Dedifferentiated amniotic fluid mesenchymal stem cell (primary cell): ENCODE results near the gene MYO1A.
"Not testable (repeated sequence)": the region's sequence is repeated elsewhere in the genome, so short reads cannot be mapped to it uniquely, and the experiment has no call there.

Experiments used
- DNase-seq: peaks from one replicate; pipeline ENCODE4 v3.0.0-alpha.2; 2016; ENCODE audit errors: extremely low spot score

Gene MYO1A

GRCh38 chr12:57048423-57049118 lies 1.4 kb downstream of the MYO1A start:
- DNase-seq, result no peak

DNA sequence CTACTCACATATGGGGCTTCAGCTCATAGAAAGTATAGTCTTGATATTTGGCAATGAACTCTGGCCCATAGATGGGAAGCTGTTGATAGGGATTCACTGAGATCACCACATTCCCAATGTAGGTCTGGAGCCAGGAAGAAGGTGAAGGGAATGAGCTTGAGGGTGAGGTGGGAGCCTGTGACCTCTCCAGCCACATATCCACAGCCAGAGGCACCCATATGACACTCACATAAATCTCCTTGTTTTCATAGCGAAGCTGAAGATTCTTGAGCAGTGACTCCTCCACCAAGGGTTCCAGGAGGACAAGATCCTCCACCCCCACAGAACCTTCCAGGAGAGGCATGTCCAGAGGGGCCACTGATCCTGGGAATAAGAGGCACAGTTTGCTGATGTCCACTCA lies 1.9 kb downstream of the MYO1A start:
- DNase-seq, result no peak

DNA sequence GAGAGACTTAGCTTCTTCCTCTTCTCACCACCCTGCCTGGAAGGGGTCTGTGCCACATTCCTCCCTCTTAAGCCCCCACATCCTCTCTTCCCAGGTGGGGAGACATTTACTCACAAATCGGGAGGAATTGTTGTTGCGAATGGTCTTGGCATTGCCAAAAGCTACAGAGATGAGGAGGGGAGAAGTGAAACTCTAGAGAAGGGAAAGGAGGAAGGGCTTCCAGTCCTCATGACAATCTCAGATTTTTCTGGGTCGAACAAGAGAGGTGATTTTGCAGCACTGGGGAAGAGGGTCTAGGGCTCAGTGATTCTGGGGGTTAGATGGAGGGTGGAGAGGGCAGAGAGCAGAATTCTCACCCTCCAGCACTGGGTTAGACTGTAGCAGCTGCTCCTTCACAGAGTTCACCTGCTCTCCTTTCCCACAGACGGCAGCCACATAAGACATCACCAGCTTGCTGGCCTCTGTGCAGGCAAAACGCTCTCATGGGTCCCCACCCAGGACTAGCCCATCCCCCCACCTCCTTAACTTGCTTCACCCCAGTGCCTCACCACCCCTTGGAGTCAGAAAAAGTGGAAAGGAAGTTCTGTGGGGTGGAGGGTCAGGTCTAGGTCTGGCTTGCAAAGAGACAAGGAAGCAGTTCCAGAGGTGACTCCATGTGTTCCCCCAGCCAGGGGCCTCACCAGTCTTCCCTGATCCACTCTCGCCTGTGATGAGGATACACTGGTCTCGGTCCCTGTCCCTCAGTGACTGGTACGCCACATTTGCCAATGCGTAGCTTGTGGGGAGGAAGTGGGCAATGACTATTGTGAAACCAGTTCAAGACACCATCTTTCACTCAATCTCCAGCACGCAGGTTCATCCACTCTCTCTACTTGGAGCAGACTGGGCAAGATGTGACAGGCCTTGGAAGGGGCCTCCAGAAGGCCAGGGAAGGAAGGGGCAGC lies 2.7 kb downstream of the MYO1A start:
- DNase-seq, result no peak

DNA sequence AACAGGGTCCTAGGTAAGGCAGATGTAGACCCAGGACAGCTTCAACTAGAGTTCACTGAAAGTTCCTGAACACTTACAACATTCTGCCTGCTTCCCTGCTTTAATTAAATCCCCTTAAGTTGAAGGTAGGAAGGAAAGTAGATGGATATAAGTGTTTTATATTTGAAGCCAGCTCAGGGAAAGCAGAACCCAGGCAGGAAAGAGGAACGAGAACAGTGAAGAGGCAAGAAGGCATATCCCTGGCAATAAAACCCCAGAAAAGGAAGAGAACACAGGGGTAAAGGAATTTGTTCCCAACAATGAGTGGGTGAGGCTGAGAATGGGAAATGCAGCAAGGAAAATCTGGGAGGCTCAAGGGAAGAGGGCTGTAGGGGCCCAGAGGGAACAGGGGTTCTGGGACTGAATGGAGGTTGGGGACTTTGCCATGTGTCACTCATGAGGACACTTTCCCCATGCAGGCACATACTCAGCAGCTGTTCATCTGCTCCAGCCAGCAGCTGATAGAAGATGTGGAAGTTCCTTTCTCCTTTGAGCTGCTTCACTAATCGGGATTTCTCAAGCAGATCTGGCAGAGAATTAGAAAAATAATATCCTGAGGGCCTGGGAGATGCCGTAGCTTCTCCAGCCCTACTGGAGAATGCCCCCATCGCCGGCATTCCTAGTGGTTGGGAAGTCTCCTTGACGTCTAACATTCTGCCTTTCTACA lies 3.7 kb downstream of the MYO1A start:
- DNase-seq, result no peak

DNA sequence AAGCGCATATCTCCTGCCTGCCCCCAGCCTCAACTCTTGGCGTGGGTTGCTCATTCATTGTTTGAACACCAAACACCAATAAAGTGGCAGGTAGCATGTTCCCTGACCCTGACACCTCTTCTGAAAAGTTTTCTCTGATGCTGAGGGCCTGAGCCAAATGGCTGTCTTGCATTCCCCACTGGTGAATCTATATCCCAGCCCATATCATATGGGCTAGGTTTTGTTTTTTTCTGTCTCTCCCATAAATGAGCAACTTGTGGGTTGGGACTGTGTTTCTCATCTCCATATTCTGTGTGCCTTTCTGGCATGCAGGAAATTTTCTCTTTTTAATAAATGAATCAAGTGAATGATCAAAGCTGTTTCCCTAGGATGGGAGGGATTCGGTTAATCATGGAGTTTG lies 5.0 kb downstream of the MYO1A start:
- no peak for DNase-seq

DNA sequence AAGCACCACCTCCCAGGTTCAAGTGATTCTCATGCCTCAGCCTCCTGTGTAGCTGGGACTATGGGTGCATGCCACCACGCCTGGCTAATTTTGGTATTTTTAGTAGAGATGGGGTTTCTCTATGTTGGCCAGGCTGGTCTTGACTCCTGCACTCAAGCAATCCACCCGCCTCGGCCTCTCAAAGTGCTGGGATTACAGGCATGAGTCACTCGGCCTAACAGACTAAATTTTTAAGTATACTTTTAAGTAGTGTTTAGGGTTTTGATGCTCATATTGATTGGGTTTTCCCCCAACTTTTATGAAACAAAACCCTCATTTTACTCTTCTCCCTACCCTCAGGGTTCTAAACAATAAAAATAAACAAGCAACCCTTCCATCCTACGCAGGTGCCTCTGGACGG lies 5.5 kb downstream of the MYO1A start:
- DNase-seq, result no peak

GRCh38 chr12:57042695-57043094 lies 7.2 kb downstream of the MYO1A start:
- no peak for DNase-seq

GRCh38 chr12:57040750-57041149 lies 9.2 kb downstream of the MYO1A start:
- DNase-seq, result no peak

DNA sequence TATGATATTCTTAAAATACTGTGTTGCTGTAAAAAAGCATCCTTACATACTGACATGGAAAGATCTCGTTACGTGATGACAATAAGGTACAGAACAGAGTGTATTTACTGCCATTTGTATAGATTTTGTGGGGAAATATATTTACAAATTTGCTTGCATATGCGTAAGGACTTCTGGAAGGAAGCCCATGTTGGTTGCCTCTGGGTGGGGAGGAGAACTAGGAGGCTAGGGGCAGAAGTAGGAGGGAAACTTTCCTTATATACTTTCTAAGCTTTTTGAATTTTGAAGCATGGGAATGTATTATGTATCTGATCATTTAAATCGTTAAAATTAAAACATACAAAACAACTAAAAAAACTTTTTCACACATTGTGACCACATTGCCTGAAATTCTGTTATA lies 9.7 kb downstream of the MYO1A start:
- DNase-seq, result no peak

DNA sequence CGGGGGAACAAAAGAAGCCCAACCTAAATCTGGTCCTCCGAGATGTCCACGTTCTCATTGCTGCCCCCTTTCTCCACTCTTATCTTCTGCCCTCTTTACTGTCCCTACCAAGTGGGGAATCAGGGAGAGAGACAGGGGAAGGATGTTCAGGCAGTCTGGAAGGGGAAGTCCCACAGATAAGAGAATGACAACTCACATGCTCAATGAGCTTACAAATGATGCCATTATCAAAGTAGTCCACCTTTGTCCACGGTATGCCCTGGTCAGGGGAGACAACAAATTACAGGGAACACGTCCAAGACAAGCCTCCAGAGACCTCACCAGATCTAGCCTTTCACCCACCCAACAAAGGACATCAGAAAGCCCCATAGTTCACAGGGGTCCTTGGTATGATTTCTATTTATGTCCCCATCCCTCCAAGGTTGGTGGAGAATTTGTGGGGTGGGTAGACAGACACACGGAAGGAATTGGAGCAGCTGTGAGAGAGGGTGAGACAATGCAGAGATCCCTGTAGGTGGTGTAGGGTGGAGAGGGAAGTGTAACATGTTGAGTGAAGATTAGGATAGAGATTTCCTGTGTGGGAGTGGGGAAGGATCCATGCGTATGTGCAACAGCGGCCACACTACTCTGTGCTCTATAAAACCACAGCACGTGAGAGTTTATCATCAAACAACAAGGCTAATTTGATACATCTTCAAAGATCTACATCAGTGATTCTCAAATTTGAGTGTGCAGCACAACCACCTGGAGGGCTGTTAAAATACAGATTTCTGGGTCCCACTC lies 10.7 kb downstream of the MYO1A start:
- DNase-seq, result no peak

- no peak for DNase-seq
Measured at GRCh38 chr12:57037264-57037663, 12.7 kb downstream of the MYO1A start.

DNA sequence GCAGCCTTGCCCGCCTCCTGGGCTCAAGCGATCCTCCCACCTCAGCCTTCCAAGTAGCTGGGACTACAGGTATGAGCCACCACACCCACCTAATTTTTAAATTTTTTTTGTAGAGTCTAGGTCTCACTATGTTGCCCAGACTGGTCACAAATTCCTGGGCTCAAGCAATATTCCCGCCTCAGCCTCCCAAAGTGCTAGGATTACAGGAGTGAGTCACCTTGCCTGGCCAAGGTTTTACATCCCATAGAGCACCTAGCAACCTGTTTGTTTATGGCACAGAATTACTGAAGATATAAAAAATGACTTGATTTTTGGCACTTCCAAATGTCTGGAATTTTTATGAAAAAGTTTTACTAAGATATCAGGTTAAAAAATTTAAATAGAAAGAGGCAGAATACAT lies 16.5 kb downstream of the MYO1A start:
- DNase-seq, result no peak

- DNase-seq, result no peak
Measured at GRCh38 chr12:57031789-57032188, 18.1 kb downstream of the MYO1A start.

GRCh38 chr12:57031138-57031725 lies 18.7 kb downstream of the MYO1A start:
- no peak for DNase-seq

GRCh38 chr12:57029457-57029856 lies 20.5 kb downstream of the MYO1A start:
- no peak for DNase-seq

DNA sequence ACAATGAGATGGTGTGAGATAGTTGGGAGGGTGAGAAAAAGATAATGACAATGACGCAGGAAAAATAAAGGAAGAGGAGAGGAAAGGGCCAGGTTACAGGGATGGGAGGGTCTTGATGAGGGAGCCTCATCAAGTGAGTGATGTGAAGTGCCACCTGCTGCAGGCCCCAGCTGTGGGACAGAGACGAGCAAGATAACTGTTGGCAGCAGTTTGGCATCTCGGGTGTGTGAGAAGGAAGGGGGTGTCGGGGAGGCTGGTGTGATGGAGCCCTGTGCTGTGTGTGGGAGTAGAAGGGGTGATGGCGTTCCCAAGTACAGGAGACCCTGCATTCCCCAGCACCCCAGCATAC lies 22.1 kb downstream of the MYO1A start:
- DNase-seq, result no peak

DNA sequence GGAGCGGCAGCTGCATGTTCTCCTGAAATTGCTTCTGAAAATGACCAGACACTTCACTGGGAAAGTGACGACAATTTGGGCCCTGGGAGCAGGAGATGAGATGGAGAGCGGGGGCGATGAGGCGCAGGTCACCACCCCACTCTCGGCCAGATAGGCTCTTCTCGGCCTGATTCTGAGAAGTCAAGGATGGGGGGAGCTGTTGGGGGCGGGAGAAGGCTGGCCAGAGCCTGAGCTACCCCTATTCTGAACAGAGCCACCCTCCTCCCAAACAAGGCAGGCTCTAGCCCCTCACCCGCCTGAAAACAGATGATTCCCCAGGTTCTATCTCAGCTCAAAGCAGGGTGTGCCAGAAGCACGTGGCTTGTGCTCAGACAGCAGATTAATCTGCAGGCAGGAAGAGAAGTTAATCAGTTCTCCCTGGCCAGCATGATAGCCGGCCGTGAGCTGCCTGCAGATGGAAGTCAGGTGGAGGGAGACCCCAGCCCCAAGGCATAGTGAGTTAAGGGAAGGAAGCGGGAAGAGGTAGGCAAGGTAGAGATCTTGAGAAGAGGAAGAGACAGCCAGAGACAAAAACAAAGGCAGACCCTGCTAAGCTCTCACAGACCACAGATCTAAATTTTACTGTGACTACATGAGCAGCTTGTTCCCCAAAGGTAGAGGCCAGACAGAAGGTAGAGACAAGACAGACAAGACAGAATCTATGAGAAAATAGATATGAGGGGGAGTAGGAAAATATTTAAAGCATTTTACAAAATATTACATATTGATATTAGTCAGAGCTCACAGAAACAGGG lies 22.7 kb downstream of the MYO1A start:
- DNase-seq, result no peak

- DNase-seq, result no peak
Measured at GRCh38 chr12:57025196-57025595, 24.7 kb downstream of the MYO1A start.

GRCh38 chr12:57022324-57022723 lies 27.6 kb downstream of the MYO1A start:
- not testable (repeated sequence) for DNase-seq

- no peak for DNase-seq
Measured at GRCh38 chr12:57019983-57020719, 29.8 kb downstream of the MYO1A start.
